Measurements from ENCODE around the gene BICD1.

DNA sequence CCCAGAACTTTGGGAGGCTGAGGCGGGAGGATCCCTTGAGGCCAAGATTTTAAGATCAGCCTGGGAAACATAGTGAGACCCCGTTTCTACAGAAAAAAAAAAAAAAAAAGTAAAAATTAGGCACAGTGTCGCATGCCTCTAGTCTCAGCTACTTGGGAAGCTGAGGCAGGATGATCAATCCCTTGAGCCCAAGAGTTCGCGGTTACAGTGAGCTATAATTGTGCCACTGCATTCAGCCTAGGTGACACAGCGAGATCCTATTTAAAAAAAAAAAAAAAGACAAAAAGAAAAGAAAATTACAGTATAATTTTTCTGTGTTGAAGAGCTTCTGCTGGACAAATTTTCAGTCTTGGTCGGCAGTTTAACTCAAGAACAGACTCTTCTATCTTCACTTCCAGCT is 158.8 kb downstream of the BICD1 start:
- TF ChIP-seq, protein P1, sequence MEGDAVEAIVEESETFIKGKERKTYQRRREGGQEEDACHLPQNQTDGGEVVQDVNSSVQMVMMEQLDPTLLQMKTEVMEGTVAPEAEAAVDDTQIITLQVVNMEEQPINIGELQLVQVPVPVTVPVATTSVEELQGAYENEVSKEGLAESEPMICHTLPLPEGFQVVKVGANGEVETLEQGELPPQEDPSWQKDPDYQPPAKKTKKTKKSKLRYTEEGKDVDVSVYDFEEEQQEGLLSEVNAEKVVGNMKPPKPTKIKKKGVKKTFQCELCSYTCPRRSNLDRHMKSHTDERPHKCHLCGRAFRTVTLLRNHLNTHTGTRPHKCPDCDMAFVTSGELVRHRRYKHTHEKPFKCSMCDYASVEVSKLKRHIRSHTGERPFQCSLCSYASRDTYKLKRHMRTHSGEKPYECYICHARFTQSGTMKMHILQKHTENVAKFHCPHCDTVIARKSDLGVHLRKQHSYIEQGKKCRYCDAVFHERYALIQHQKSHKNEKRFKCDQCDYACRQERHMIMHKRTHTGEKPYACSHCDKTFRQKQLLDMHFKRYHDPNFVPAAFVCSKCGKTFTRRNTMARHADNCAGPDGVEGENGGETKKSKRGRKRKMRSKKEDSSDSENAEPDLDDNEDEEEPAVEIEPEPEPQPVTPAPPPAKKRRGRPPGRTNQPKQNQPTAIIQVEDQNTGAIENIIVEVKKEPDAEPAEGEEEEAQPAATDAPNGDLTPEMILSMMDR (conservative IDR thresholded peaks at IDR 0.05) = no peak
- TF ChIP-seq ZFX (IDR thresholded peaks at IDR 0.05) = no peak
